PFSK-1 (cell line): ENCODE measurements around the gene COMT.

Experiments
- TAF1 ChIP-seq: IDR thresholded peaks from 2 replicates; pipeline ENCODE4 v1.6.1; 2012; ENCODE audit warnings: low read length, control low read depth, borderline replicate concordance; ENCODE audit not compliant: insufficient read depth
- TF ChIP-seq, protein P1 (sequence below), 2 experiments: IDR thresholded peaks; 2 replicates each; pipeline versions ENCODE4 v1.6.1 to v1.8.0; 2011 to 2012; ENCODE audit warnings: low read depth in 2 of 2, low read length in 2 of 2, control low read depth in 1 of 2, inconsistent platforms in 1 of 2, mild to moderate bottlenecking in 1 of 2, moderate library complexity in 1 of 2; ENCODE audit not compliant: insufficient read depth in 1 of 2

- TF ChIP-seq TAF1, result no peak
- TF ChIP-seq, protein P1, sequence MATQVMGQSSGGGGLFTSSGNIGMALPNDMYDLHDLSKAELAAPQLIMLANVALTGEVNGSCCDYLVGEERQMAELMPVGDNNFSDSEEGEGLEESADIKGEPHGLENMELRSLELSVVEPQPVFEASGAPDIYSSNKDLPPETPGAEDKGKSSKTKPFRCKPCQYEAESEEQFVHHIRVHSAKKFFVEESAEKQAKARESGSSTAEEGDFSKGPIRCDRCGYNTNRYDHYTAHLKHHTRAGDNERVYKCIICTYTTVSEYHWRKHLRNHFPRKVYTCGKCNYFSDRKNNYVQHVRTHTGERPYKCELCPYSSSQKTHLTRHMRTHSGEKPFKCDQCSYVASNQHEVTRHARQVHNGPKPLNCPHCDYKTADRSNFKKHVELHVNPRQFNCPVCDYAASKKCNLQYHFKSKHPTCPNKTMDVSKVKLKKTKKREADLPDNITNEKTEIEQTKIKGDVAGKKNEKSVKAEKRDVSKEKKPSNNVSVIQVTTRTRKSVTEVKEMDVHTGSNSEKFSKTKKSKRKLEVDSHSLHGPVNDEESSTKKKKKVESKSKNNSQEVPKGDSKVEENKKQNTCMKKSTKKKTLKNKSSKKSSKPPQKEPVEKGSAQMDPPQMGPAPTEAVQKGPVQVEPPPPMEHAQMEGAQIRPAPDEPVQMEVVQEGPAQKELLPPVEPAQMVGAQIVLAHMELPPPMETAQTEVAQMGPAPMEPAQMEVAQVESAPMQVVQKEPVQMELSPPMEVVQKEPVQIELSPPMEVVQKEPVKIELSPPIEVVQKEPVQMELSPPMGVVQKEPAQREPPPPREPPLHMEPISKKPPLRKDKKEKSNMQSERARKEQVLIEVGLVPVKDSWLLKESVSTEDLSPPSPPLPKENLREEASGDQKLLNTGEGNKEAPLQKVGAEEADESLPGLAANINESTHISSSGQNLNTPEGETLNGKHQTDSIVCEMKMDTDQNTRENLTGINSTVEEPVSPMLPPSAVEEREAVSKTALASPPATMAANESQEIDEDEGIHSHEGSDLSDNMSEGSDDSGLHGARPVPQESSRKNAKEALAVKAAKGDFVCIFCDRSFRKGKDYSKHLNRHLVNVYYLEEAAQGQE (IDR thresholded peaks at IDR 0.05; ENCODE audit: insufficient read depth in 1 of 2, low read depth in 2 of 2, low read length in 2 of 2), result no peak
Observed at GRCh38 chr22:19911540-19912270, 29.9 kb upstream of the COMT start.
